IMR-90 (cell line): Measurements from ENCODE around the gene RNF182.

ENCODE experiments used
- BHLHE40 ChIP-seq: fragments of 150-350 bp; IDR thresholded peaks from 2 replicates; pipeline ENCODE4 v1.6.1; 2016; ENCODE audit warnings: mild to moderate bottlenecking, low read depth, low read length
- CEBPB ChIP-seq: IDR thresholded peaks from 2 replicates; pipeline ENCODE4 v1.6.1; 2012; ENCODE audit warnings: low read depth, low read length, improper control_type of control experiment
- CHD1 ChIP-seq: IDR thresholded peaks from 2 replicates; pipeline ENCODE4 v1.6.1; 2012; ENCODE audit warnings: low read depth, low read length, improper control_type of control experiment
- FOS ChIP-seq: fragments of 150-350 bp; IDR thresholded peaks from 2 replicates; pipeline ENCODE4 v1.6.1; 2016; ENCODE audit warnings: low read depth, low read length
- MXI1 ChIP-seq: IDR thresholded peaks from 2 replicates; pipeline ENCODE4 v1.6.1; 2012; ENCODE audit warnings: low read depth, mild to moderate bottlenecking, low read length, moderate library complexity, borderline replicate concordance
- POLR2A ChIP-seq: IDR thresholded peaks from 2 replicates; pipeline ENCODE4 v1.6.1; 2012; ENCODE audit warnings: mild to moderate bottlenecking, low read depth, low read length
- RAD21 ChIP-seq: IDR thresholded peaks from 2 replicates; pipeline ENCODE4 v1.6.1; 2012; ENCODE audit warnings: low read length, improper control_type of control experiment
- RCOR1 ChIP-seq: IDR thresholded peaks from 2 replicates; pipeline ENCODE4 v1.6.1; 2012; ENCODE audit warnings: mild to moderate bottlenecking, low read length, improper control_type of control experiment; ENCODE audit not compliant: insufficient replicate concordance
- RFX5 ChIP-seq: IDR thresholded peaks from 2 replicates; pipeline ENCODE4 v1.8.0; 2012; ENCODE audit warnings: low read depth, mild to moderate bottlenecking, low read length, moderate library complexity
- SMC3 ChIP-seq: fragments of 150-350 bp; IDR thresholded peaks from 2 replicates; pipeline ENCODE4 v1.6.1; 2016; ENCODE audit warnings: low read depth, mild to moderate bottlenecking, antibody characterized with exemption, low read length, moderate library complexity
- TF ChIP-seq, protein P1 (sequence below): conservative IDR thresholded peaks from 2 replicates; pipeline ENCODE4 v1.5.1; 2012; ENCODE audit warnings: mild to moderate bottlenecking, low read depth, low read length, improper control_type of control experiment
- TF ChIP-seq, protein P2 (sequence below): fragments of 150-350 bp; IDR thresholded peaks from 2 replicates; pipeline ENCODE4 v1.6.1; 2017; ENCODE audit warnings: mild to moderate bottlenecking, antibody characterized with exemption, low read length, low read depth

DNA sequence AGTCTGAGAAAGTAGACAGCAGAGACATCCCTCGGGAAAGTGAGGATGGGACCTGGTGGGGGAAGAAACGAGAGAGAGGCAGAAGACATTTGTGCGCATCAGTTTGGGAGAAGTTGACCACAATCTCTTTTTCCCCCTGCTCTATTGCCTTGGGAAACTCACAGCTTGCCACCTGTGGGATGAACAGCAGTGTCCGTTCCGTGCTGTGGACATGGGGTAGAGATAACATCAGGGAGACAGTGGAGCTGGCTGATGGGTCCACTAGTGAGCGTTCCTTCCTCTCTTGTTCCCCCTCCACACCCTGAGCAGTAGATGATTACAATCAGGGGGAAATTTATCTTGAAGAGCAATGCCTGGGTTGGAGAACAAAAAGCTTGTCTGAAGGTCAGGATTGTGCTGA is 21.8 kb upstream of the RNF182 start:
- TF ChIP-seq, protein P1, sequence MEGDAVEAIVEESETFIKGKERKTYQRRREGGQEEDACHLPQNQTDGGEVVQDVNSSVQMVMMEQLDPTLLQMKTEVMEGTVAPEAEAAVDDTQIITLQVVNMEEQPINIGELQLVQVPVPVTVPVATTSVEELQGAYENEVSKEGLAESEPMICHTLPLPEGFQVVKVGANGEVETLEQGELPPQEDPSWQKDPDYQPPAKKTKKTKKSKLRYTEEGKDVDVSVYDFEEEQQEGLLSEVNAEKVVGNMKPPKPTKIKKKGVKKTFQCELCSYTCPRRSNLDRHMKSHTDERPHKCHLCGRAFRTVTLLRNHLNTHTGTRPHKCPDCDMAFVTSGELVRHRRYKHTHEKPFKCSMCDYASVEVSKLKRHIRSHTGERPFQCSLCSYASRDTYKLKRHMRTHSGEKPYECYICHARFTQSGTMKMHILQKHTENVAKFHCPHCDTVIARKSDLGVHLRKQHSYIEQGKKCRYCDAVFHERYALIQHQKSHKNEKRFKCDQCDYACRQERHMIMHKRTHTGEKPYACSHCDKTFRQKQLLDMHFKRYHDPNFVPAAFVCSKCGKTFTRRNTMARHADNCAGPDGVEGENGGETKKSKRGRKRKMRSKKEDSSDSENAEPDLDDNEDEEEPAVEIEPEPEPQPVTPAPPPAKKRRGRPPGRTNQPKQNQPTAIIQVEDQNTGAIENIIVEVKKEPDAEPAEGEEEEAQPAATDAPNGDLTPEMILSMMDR, result no peak
- no peak for TF ChIP-seq CEBPB
- TF ChIP-seq, protein P2, sequence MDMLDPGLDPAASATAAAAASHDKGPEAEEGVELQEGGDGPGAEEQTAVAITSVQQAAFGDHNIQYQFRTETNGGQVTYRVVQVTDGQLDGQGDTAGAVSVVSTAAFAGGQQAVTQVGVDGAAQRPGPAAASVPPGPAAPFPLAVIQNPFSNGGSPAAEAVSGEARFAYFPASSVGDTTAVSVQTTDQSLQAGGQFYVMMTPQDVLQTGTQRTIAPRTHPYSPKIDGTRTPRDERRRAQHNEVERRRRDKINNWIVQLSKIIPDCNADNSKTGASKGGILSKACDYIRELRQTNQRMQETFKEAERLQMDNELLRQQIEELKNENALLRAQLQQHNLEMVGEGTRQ, result no peak
- no peak for TF ChIP-seq POLR2A
- TF ChIP-seq RFX5, result no peak
- no peak for TF ChIP-seq SMC3
- TF ChIP-seq RAD21, result no peak
- no peak for TF ChIP-seq RCOR1
- TF ChIP-seq CHD1, result no peak
- no peak for TF ChIP-seq FOS
- no peak for TF ChIP-seq BHLHE40
- no peak for TF ChIP-seq MXI1
